ENCODE results near the gene FIGN. TPM values are rescaled to one million over a fixed set of nuclear protein-coding genes. Genes with fewer than 3 reads are reported as not detected.

Gene FIGN
- total and polyA plus RNA-seq, 2 of the 13 experiments (the other 11 are each of a cell fraction or from before 2014, with no cell fraction given): 6.6 to 6.7 TPM

GRCh38 chr2:163664610-163665009, 71.2 kb downstream of the FIGN start (continued):
- no peak for TF ChIP-seq NR0B2 (CRISPR knock-in tag; IDR thresholded peaks at IDR 0.05)
- no peak for TF ChIP-seq SIN3A (IDR thresholded peaks at IDR 0.05; ENCODE audit: borderline replicate concordance, low read depth, low read length)
- no peak for TF ChIP-seq ZNF703 (CRISPR knock-in tag; IDR thresholded peaks at IDR 0.05; ENCODE audit: borderline replicate concordance)
- no peak for TF ChIP-seq KAT8 (CRISPR knock-in tag; IDR thresholded peaks at IDR 0.05)
- no peak for TF ChIP-seq U2AF2 (IDR thresholded peaks at IDR 0.05; ENCODE audit: low read depth, low read length)
- peak; percentile 55 for TF ChIP-seq PAXIP1 (CRISPR knock-in tag; conservative IDR thresholded peaks at IDR 0.05)
- TF ChIP-seq TEAD3 (CRISPR knock-in tag; optimal IDR thresholded peaks at IDR 0.05; ENCODE audit: borderline replicate concordance): no peak
- no peak for TF ChIP-seq ZNF510 (CRISPR knock-in tag; IDR thresholded peaks at IDR 0.05; ENCODE audit: low read depth)
- TF ChIP-seq GFI1 (CRISPR knock-in tag; IDR thresholded peaks at IDR 0.05; ENCODE audit: borderline replicate concordance): no peak
- peak; percentile 40; the same call in 1 of the 2 replicates for TF ChIP-seq ELF3 (CRISPR knock-in tag; IDR thresholded peaks at IDR 0.05)
- TF ChIP-seq PRDM10 (CRISPR knock-in tag; IDR thresholded peaks at IDR 0.05; ENCODE audit: low read depth): no peak
- TF ChIP-seq ZNF230 (CRISPR knock-in tag; IDR thresholded peaks at IDR 0.05): no peak
- no peak for TF ChIP-seq FOXC1 (CRISPR knock-in tag; IDR thresholded peaks at IDR 0.05; ENCODE audit: borderline replicate concordance)
- TF ChIP-seq ETV6 (CRISPR knock-in tag; conservative IDR thresholded peaks at IDR 0.05): no peak
- no peak for TF ChIP-seq AHR (CRISPR knock-in tag; IDR thresholded peaks at IDR 0.05)
- no peak for TF ChIP-seq NR2F2 (IDR thresholded peaks at IDR 0.05; ENCODE audit: borderline replicate concordance, low read depth)
- no peak for TF ChIP-seq ZNF629 (CRISPR knock-in tag; conservative IDR thresholded peaks at IDR 0.05)
- TF ChIP-seq ZNF18 (CRISPR knock-in tag; IDR thresholded peaks at IDR 0.05; ENCODE audit: insufficient replicate concordance): no peak
- no peak for TF ChIP-seq TIGD3 (CRISPR knock-in tag; IDR thresholded peaks at IDR 0.05; ENCODE audit: borderline replicate concordance)
- no peak for TF ChIP-seq BHLHE40 (IDR thresholded peaks at IDR 0.05; ENCODE audit: low read length)
- no peak for TF ChIP-seq ZSCAN29 (CRISPR knock-in tag; conservative IDR thresholded peaks at IDR 0.05)

All from HepG2 (cell line).